Measurements from ENCODE around the gene NQO1.
"Not testable (repeated sequence)": the region's sequence is repeated elsewhere in the genome, so short reads cannot be mapped to it uniquely, and the experiment has no call there.

NQO1 gene

GRCh38 chr16:69741951-69742904 is 15.9 kb upstream of the NQO1 start:
- no peak for DNase-seq (ENCODE audit: low spot score)

GRCh38 chr16:69741519-69741918 is 15.2 kb upstream of the NQO1 start:
- DNase-seq (ENCODE audit: low spot score), result no peak

GRCh38 chr16:69732101-69732500 is 5.7 kb upstream of the NQO1 start:
- no peak for DNase-seq (ENCODE audit: low spot score)

- not testable (repeated sequence) for DNase-seq (ENCODE audit: low spot score)
Measured at GRCh38 chr16:69731280-69731679, 4.9 kb upstream of the NQO1 start.

- not testable (repeated sequence) for DNase-seq (ENCODE audit: low spot score)
Measured at GRCh38 chr16:69729030-69729429, 2.7 kb upstream of the NQO1 start.

- no peak for DNase-seq (ENCODE audit: low spot score)
Measured at GRCh38 chr16:69727916-69728270, 1.5 kb upstream of the NQO1 start.

GRCh38 chr16:69725480-69726312 is 664 bp downstream of the NQO1 start:
- DNase-seq (ENCODE audit: low spot score), result no peak

GRCh38 chr16:69724981-69725479 is 1.3 kb downstream of the NQO1 start:
- no peak for DNase-seq (ENCODE audit: low spot score)

GRCh38 chr16:69724414-69724873 is 1.9 kb downstream of the NQO1 start:
- DNase-seq (ENCODE audit: low spot score), result no peak

GRCh38 chr16:69721441-69721957 is 4.9 kb downstream of the NQO1 start:
- DNase-seq (ENCODE audit: low spot score), result no peak

GRCh38 chr16:69720822-69721430 is 5.4 kb downstream of the NQO1 start:
- DNase-seq (ENCODE audit: low spot score), result no peak

- no peak for DNase-seq (ENCODE audit: low spot score)
Measured at GRCh38 chr16:69718111-69718764, 8.1 kb downstream of the NQO1 start.

GRCh38 chr16:69717066-69717465 is 9.3 kb downstream of the NQO1 start:
- no peak for DNase-seq (ENCODE audit: low spot score)

GRCh38 chr16:69712914-69713581 is 13.3 kb downstream of the NQO1 start:
- no peak for DNase-seq (ENCODE audit: low spot score)

- DNase-seq (ENCODE audit: low spot score), result no peak
Measured at GRCh38 chr16:69712277-69712676, 14.1 kb downstream of the NQO1 start.

GRCh38 chr16:69711115-69711740 is 15.1 kb downstream of the NQO1 start:
- no peak for DNase-seq (ENCODE audit: low spot score)

GRCh38 chr16:69709456-69710084 is 16.8 kb downstream of the NQO1 start:
- DNase-seq (ENCODE audit: low spot score), result peak; percentile 59

- no peak for DNase-seq (ENCODE audit: low spot score)
Measured at GRCh38 chr16:69707920-69708683, 18.3 kb downstream of the NQO1 start.

- DNase-seq (ENCODE audit: low spot score), result no peak
Measured at GRCh38 chr16:69706975-69707340, 19.4 kb downstream of the NQO1 start.
